Activated T-cell treated with anti-CD3 and anti-CD28 coated beads, Interleukin-2, amount 50 U/mL, for 72 hours (primary cell): Measurements from ENCODE around the gene OR2L2. TPM values are rescaled to one million over a fixed set of nuclear protein-coding genes. Genes with fewer than 3 reads are reported as not detected.
"Not testable (repeated sequence)": the region's sequence is repeated elsewhere in the genome, so short reads cannot be mapped to it uniquely, and the experiment has no call there.

Experiments used
- ATAC-seq, 2 donors: fragments of 150-1000 bp; cut with Tn5 transposase; replicated peaks in 1 of 2; 2 replicates each; pipeline ENCODE4 v1.10.0; 2021; ENCODE audit warnings: moderate library complexity in 2 of 2, mild to moderate bottlenecking in 1 of 2
- DNase-seq, 2 donors: peaks; one replicate each; pipeline ENCODE4 v3.0.0; 2021 to 2022; ENCODE audit warnings: mixed read lengths in 1 of 2
- H3K27ac Mint-ChIP-seq: one replicate; pipeline ENCODE4 v1.8.0; 2022; ENCODE audit warnings: mild to moderate bottlenecking, moderate library complexity, mixed read lengths
- H3K27me3 Mint-ChIP-seq: one replicate; pipeline ENCODE4 v1.8.0; 2022; ENCODE audit warnings: low read depth, mixed read lengths
- H3K36me3 Mint-ChIP-seq, 2 donors: one replicate each; pipeline ENCODE4 v1.8.0; 2022; ENCODE audit warnings: mixed read lengths in 2 of 2, mild to moderate bottlenecking in 1 of 2; ENCODE audit not compliant: insufficient read depth in 2 of 2
- H3K4me1 Mint-ChIP-seq: one replicate; pipeline ENCODE4 v1.8.0; 2022; ENCODE audit warnings: low read depth, mixed read lengths
- H3K4me3 Mint-ChIP-seq, 2 donors: one replicate each; pipeline ENCODE4 v1.8.0; 2022; ENCODE audit warnings: mild to moderate bottlenecking in 2 of 2, mixed read lengths in 2 of 2, moderate library complexity in 2 of 2
- H3K9me3 Mint-ChIP-seq, 2 donors: one replicate each; pipeline ENCODE4 v1.8.0; 2022; ENCODE audit warnings: mixed read lengths in 2 of 2
- total RNA-seq, 2 donors: library from RNA; stranded (reverse); gene quantifications; one replicate each; pipeline ENCODE4 v1.2.3, GENCODE V29; 2022

The OR2L2 gene
- total RNA-seq, 2 donors from 2014 or later = 0.12 to 0.29 TPM

DNA sequence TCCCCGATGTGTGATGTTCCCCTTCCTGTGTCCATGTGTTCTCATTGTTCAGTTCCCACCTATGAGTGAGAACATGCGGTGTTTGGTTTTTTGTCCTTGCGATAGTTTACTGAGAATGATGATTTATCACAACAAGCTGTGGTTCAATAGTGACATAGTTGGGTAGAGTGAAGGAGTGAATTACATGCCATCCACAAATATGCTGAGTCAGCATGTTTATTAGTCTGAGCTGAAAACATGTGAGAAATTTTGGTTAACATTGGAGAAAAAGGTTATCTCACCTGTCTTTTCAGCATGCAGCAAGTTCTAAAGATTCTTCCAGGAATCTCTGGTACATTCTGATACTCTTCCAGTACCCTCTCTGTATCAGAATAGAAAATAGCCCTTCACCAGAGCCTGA is 35.7 kb downstream of the OR2L2 start:
- H3K4me3 Mint-ChIP-seq = no peak overlapping the region
- peaks cover 3 to 6% of the 10 kb centered on the region in 2 donors for H3K36me3 Mint-ChIP-seq
- DNase-seq (no peak), ATAC-seq (no peak)
- no peaks in the 10 kb centered on the region for H3K4me1 Mint-ChIP-seq
- no peak overlapping the region for H3K27ac Mint-ChIP-seq
- H3K9me3 Mint-ChIP-seq = peaks cover 7 to 11% of the 10 kb centered on the region in 2 donors
- no peaks in the 10 kb centered on the region for H3K27me3 Mint-ChIP-seq

- not testable (repeated sequence) for H3K27me3 Mint-ChIP-seq, H3K4me3 Mint-ChIP-seq, H3K4me1 Mint-ChIP-seq, ATAC-seq, H3K9me3 Mint-ChIP-seq, H3K36me3 Mint-ChIP-seq, DNase-seq, H3K27ac Mint-ChIP-seq
Measured at GRCh38 chr1:248083864-248084263, 54.0 kb downstream of the OR2L2 start.

Other genes starting within 250 kb of the OR2L2 start
- not detected for gene OR14A16, start 206.0 kb upstream of the OR2L2 start, total RNA-seq
- not detected for gene OR11L1, start 188.2 kb upstream of the OR2L2 start, total RNA-seq
- gene TRIM58, start 172.9 kb upstream of the OR2L2 start, total RNA-seq = under 1 TPM; 0.21 to 0.24 TPM
- not detected for gene OR2W3, start 134.5 kb upstream of the OR2L2 start, total RNA-seq
- not detected for gene OR2T8, start 109.8 kb upstream of the OR2L2 start, total RNA-seq
- not detected for gene OR2AJ1, start 105.2 kb upstream of the OR2L2 start, total RNA-seq
- not detected for gene OR2L8, start 81.2 kb upstream of the OR2L2 start, total RNA-seq
- gene OR2AK2, start 64.8 kb upstream of the OR2L2 start, total RNA-seq = under 1 TPM in 1 of 2 donors, not detected in 1; 0.35 TPM
- under 1 TPM in 1 of 2 donors, not detected in 1; 0.16 TPM for gene OR2L5, start 16.4 kb upstream of the OR2L2 start, total RNA-seq
- under 1 TPM in 1 of 2 donors, not detected in 1; 0.07 TPM for gene OR2L3, start 16.8 kb downstream of the OR2L2 start, total RNA-seq
- gene OR2L13, start 65.1 kb downstream of the OR2L2 start, total RNA-seq = under 1 TPM; 0.14 to 0.24 TPM
- not detected for gene OR2M5, start 115.1 kb downstream of the OR2L2 start, total RNA-seq
- not detected for gene OR2M2, start 144.8 kb downstream of the OR2L2 start, total RNA-seq
- gene OR2M3, start 167.2 kb downstream of the OR2L2 start, total RNA-seq = not detected
- gene OR2M4, start 201.3 kb downstream of the OR2L2 start, total RNA-seq = not detected
- not detected for gene OR2T33, start 247.9 kb downstream of the OR2L2 start, total RNA-seq